GM18907 (cell line): ENCODE measurements around the gene PLXNA4.

Experiments
- ATAC-seq: cut with Tn5 transposase; IDR thresholded peaks from one replicate; pipeline ENCODE4 v1.9.1; 2021; ENCODE audit warnings: mild to moderate bottlenecking, moderate library complexity; ENCODE audit not compliant: unreplicated experiment

PLXNA4 gene

DNA sequence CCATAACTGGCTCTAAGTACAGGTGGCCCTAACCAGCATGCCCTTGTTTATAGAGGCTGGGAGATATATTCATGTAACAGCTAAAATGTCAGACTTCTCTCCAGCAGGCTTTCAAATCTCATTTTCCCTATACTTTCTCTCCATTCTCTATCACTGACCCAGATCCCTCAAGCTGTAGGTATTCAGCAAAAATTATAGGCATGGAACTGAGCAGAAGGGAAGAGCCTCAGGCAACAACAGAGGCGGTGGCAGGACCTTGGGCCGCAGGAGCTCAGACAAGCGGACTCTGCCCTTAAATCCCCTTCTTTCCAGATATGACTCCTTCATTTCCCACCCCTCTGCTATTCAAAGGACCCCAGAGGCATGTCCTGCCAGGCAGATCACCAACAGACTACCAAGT lies 417.4 kb downstream of the PLXNA4 start:
- no peak for ATAC-seq

DNA sequence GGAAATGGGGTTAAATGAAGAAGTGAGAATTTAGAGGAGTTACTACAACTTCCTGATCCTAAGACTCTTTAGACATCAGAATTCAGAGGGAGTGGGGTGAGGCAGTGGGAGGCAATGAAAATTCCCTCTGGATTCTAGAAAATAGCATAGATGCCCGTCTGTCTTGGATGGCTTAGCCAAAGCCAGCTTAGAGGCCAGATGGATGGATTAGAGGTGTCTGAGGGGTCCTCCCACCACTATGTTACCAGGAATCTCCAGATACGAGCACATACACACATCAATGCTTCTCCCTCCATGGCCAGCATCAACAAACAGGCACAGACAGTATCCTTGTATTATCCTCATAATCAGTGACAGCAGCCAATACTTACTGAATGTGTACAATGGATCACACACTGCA lies 418.1 kb downstream of the PLXNA4 start:
- ATAC-seq = no peak

DNA sequence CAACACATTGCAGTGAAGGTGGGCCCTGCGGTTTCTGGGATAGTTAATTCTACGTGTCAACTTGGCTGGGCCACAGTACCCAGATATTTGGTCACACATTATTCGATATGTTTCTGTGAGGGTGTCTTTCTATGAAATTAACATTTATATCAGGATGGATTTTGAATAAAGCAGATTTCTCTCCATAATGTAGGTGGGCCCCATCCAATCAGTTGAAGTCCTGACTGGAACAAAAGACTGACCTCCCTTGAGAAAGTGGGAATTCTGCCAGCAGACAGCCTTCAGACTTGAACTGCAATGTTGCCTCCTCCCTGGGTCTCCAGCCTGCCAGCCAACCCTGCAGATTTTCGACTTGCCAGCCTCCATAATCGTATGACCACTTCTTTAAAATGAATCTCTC lies 420.6 kb downstream of the PLXNA4 start:
- no peak for ATAC-seq

DNA sequence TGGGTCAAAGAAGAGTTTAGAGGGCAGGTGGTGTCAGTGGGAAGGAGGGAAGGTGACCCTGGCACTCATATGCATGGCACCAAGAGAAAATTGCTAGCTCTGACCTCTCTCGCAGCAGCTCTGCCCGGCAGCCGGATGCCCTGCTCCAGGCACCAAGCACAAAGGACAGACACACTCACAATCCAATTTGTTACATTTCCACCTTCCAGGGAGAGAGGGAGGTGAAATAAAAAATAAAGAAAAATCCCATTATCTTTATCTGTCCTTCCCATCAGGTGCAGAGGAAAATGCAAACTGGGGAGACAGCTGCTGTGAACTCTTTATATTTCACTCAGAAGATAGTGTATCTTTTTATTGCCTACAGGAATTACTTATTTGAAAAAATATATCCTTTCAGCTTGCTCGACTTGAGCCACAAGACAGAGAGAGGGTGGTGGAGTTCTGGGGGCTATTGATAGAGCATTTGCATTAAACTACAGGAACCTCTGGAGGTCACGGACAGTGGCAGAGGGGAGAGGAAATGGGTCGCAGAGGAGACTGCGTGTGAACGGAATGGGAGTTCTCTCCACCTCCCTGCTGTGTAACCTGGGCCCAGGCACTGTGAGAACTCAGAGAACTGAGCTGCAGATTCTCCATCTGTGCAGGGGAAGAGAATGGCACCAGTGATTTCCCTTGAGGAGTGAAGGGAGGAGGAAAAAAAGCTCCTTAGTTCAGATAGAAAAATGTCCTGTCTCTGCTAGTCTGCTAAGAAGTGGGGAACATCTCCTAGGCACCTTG lies 421.4 kb downstream of the PLXNA4 start:
- ATAC-seq = no peak

DNA sequence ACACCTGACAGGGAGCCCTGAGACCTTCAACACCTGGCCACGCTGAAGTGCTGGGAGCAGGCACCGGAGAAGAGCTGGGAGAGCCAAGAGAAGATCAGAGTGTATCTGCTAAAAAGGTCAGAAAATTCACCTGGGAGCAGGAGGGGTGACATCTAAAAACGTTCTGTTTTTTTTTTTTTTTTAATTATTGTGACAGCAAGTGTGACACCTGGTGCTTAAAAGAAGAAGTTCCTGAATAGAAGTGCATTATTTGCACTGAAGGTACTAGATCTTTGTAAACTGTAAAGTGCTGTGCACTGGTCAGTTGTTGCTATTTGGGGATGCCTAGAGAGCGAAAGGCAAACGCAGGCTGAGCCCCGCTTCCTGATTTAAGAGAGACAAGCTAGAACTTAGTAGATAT lies 422.0 kb downstream of the PLXNA4 start:
- no peak for ATAC-seq

DNA sequence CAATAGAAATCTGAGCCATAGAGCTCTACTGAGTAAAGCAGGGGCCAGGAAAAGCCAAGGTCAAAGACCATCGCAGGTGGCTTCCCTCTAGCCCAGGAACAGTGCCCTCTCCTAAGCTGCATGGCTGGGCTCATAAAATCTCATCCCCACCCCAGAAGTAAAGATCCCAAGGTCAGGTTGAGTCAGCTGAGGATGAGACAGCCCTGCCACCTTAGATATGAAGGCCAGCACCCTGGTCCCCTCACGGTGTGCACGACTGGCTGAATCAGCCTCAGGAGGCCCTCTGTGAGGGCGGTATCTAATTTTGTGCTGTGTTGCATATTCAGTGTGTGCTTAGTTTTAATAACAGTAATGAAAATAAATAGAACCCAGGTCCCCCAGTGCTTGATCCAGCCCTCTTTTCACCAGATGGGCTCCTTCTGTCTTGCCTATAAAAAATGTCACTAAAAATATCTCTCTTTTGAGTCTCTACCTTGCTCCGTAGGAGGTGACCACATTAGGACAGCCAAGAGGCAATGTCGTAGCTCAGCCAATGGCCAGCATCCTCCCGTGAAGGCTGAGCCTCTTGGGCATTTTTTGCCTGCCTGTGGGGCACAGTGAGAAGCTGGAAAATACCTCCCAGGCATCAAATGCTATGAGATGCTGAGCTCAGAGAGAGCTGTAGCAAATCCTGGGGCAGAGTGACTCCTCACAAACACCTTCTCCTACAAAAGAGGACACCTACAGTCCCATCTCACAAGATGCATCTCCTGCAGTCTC lies 424.0 kb downstream of the PLXNA4 start:
- ATAC-seq = no peak

DNA sequence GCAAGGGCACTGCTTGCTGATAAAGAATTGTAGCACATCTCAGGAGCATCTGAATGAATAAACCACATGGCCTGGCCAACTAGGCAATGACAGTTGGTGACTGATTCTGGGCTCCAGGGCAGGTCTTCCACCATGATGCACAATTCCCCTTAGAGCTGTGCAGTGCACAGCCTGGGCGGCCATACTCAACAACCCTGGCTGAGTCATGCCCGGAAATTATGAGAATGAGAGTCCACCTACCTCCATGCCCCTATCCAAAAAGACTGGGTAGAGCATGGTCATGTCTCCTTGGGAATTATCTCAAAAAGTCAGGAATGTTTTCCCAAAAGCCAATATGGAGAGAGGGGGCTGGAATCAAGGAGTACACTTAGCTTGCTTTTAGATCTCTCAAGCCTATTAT lies 425.6 kb downstream of the PLXNA4 start:
- no peak for ATAC-seq

DNA sequence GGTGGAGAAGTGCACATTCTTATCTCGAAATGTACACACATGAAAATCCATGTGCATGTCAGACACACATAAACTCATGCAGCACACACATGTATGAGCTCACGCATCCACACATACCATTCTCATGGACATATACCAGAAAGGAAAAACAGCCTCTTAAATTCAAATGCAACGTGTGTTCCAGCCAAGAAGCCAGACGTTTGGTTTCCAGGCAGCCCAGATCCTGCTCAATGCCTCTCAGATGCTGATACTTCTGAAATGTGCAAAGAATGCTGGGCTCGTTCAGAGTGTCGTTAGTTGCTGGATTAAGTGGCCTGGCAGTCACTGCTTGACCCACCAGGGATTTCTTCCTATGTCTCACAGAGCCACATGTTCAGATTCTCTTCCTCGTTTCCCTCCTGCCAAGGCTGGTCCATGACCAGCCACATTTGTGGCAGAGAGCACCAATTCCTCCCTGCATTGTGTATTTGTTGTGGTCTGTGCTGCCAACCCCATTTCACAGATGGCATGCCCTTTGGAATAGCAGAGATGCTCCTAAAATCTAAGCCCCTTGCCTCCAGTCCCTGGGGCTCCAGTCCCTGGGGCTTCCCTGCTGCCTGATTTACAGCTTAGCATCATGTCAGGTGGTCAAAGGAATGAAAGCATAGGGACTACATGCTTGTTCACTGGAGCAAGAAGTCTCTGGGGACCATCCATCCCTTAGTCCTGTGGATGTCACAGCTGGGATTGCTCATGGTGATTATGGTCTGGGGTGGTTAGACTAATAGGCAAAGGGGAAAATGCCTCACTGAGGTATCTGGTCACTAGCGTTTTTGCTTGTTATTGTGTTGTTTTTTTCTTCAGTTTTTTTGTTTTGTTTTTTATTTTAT lies 426.6 kb downstream of the PLXNA4 start:
- ATAC-seq = no peak

DNA sequence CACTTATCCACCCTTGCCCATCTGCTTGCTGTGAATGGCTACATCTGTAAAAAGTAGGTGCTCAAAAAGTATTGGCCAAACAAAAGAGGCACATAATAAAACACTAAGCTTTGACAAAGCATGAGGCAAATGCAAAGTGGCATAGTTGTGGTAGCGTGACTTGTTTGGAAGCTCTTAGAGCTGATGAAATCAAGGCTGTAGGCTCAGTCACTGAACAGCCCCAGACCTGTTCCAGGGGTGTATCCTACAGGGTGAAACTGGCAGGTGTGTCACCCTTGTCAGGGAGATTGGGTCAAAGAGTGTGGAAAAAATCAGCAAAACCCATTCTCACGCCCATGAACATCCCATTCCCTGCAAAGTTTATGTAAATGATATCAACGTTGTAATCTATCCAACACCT lies 427.4 kb downstream of the PLXNA4 start:
- no peak for ATAC-seq

DNA sequence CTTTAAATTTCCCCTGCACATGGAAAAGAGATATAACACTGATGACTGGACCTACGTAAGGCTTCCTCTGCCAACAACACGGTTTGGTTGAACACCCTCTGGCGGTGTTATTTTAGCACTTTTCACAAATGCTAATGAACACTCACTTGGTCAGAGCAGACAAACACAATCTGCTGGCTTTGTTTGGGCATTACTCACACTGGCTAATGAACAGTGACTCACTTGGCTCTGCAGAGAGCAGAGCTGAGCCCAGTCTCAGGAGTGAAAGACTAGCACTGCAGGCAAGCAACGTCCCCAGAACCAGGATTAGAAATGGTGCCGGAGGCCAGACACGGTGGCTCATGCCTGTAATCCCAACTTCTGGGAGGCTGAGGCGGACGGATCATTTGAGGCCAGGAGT lies 430.8 kb downstream of the PLXNA4 start:
- no peak for ATAC-seq

DNA sequence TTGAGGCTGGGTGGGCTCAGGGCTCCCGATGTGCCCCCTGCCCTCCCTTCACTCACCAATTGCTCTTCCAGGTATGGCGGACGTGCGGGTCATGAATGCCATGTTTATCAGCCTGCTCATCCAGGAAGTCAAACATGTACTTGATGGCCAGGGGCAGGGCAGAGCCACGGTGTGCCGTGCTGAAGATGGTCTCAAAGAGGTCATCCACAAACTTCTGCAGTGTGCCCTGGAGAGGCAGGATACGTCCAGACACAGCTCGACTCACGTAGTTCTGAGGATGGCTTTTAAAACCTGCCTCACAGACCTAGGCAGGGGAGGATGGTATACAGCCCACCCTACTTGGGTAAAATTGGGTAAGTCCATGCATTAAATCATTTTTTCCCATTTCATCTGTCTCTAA lies 431.2 kb downstream of the PLXNA4 start:
- no peak for ATAC-seq

DNA sequence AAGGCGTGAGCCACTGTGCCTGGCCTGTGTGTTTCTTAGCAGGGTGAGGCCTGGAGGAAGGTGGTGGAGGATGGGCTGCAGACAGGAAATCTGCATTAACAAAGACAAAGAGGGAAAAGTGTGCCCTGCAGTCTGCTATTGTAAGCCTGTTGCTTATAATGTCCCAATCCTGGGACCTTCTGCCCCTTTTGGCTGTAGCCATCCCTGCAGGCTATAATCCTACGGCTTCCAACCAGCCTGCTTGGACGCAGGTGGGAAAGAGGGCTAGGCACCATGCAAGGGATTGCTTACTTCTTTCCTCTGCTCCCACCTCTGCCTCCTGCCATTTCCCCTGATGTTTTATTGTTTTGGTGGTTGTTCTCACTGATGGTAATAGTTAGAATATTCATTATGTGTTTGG lies 434.3 kb downstream of the PLXNA4 start:
- no peak for ATAC-seq

DNA sequence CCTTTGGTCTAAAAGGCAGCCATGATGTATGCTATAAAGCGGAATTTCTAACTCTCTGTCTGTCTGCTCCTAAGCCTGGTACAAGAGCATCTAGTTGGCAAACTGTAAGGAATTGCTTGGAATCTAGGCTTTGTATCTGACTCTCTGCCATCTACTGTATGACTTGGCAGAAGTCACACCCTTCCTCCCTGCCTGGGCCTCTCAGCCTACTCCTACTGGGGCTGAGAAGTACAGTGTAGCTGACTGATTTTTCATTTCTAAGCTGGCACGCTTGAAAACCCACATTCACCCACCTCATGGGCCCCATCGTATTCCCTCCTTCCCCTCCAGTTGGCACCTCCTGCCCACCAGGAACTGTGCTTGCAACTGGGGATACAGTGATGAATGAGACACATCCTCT lies 435.2 kb downstream of the PLXNA4 start:
- ATAC-seq = no peak

DNA sequence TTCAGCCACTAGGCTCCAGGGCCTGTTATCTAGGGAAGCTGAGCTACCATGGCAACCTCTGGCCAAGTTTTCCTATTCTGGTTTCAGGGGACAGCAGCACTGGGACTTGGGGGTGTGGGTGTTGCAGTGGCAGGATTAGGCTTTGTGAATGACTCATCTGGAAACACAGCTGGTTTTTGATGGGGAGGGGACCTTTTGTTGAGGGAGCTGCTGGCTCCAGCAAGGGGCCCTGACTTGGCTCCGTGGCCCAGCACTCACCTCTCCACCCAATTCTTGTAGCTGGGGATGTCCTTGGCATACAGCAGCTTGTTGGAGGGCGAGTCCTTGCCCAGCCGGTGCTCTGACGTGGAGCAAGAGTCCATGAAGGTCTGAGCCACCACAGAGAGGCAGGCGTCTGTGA lies 435.9 kb downstream of the PLXNA4 start:
- ATAC-seq = no peak

DNA sequence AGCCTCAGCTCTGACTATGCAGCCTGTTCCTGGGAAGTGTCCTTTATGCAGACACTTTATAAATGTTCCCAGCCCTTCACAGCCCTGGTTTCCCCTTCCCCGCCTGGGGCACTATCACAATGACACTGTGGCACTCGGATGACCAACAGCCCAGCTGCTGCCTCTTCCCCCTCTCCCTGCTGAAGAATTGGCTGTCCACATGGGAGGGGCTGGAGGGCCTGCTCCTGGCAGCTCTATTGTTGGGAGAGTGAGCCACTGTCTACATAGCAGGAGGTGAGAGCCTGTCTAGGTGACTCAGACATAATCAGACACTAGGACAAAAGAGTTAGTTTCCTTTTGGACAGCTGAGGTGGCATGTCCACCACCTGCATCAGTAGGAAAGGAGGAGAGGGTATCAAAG lies 437.5 kb downstream of the PLXNA4 start:
- no peak for ATAC-seq

DNA sequence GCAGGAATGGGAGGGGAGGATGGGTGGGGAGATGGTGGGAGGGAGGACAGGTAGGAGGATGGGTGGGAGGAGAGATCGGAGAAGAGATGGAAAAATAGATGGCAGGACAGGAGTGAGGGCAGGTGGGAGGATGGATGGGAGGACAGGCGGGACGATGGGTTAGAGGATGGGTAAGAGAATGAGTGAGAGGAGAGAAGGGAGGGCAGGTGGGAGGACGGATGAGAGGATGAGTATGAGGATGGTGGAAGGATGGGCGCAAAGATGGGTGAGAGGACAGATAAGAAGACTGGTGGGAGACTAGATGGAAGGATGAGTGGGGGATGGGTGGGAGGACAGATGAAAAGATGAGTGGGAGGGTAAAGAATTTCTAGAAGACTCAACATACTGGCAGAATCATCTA lies 438.6 kb downstream of the PLXNA4 start:
- no peak for ATAC-seq

DNA sequence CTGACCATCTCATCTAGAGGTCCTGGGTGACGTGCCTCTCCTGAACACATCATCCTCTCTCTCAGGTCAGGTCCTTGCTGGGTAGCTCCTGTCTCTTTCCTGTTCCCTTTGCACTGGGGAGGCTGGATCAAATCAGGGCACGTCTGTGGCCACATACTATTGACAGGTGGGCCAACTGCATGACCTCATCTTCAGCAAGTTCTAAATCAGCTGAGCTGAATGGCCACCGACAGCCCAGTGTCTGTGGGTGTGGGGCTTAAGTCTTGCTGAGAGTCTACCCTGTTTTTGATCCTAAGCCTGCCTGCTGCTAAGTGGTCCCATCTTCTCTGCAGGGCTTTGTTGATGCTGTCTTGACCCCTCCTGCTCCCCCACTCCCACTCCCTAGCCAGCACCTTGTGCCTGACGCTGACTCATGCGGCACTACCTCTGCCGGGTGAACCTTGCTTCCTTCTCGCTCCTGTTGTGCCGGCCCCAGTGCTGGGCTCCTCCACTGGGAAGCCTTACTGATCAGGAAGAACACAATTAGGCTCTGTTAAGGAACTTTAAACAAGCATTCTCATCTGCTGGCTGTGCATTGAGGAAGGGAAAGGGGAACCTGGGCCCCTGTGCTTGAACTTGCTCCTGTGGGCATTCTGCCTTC lies 440.4 kb downstream of the PLXNA4 start:
- ATAC-seq = no peak

DNA sequence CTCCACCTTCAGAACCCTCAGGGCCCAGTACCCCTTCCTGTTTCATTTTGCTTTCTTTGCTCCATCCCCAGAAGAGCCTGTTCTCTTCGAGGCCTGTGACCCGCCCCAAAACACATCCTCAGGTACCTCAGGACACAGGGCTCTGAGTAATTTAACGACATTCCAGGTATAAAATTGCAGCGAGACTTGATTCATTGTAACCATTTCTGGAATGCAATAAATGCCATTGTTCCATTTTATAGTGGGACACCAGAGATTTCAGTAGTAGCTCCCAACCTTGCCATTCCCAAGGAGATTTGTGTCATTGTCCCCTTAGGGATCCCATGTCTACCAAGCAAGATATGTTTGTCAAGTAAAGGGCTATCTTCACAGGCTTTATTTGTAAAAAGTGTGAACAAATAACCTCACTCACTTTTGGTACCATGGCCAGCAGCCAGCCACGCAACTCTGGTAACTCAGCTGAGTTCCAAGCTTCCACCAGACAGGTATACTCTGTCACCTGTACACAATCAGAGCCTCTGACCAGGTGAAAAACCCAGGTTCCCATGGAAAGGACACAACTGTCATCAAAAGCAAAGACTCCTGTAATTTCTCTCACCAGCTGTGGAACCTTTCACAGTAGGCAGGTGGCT lies 441.3 kb downstream of the PLXNA4 start:
- no peak for ATAC-seq

DNA sequence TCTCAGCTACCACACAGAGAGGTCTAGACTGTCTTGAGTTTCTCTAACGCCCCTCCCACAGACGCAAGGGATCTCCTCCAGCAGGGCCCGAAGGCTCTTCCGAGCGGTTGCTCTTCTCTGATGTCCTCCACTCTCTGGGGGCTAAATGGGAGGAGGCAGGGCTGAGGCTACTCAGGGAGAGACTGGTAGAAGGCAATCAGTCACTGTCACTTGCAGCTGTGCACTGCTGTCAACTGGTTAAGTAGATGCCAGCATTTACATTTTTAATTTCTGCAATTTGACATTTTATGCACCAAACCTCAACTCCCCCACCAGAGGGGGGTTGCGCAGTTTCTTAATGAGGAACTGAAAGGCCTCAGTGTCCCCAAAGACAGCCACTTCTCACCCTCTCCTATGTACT lies 442.8 kb downstream of the PLXNA4 start:
- ATAC-seq = no peak

DNA sequence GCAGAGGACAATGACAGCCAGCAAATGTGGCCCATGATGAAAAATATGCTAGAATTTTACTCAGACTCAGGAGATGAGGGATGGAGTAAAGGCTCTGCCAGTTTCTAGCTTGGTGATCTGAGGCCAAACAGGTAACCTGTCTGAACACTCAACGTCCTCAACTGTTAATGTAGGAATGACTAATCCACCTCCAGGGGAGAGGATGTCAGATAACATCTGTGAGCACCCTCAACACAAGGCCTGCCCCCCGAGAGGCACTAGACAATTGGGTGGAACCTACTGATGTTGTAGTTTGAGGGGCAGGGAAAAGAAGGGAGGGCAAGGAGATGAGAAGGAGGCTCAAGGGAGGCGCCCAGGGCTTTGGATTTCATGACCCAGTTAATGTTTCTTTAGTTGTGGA lies 445.1 kb downstream of the PLXNA4 start:
- no peak for ATAC-seq

DNA sequence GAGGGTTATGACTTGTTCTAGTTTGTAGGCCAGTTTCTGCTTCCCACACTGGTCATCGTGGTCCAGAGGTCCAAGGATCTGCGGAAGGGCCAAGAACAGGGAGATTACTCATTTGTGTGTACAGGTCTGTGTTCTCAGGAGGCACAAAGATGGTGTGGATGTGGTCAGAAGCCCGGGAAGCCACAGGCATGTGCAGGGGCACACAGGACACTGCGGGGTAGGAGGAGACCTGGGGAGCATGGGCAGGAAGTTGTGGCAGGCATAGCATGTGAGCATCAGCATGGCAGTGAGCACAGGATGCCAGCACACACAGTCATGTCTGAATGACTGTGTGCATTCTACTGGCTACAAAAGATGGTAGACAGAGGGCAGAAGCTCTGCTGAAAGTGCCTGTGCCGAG lies 445.8 kb downstream of the PLXNA4 start:
- no peak for ATAC-seq
